H54 (cell line): Measurements from ENCODE around the gene ABHD16B.

Experiments
- DNase-seq: peaks from one replicate; pipeline ENCODE4 v3.0.0; 2011; ENCODE audit warnings: low spot score, mixed read lengths; ENCODE audit not compliant: insufficient read length
- FAIRE-seq: peaks from 3 replicates; lab custom pipeline; 2011; peaks lifted over from hg19 to GRCh38; lab: Jason Lieb, UNC
- POLR2A ChIP-seq: IDR thresholded peaks from 2 replicates; pipeline ENCODE4 v1.6.1; 2011; ENCODE audit warnings: low read depth, mild to moderate bottlenecking, low read length

The ABHD16B gene

DNA sequence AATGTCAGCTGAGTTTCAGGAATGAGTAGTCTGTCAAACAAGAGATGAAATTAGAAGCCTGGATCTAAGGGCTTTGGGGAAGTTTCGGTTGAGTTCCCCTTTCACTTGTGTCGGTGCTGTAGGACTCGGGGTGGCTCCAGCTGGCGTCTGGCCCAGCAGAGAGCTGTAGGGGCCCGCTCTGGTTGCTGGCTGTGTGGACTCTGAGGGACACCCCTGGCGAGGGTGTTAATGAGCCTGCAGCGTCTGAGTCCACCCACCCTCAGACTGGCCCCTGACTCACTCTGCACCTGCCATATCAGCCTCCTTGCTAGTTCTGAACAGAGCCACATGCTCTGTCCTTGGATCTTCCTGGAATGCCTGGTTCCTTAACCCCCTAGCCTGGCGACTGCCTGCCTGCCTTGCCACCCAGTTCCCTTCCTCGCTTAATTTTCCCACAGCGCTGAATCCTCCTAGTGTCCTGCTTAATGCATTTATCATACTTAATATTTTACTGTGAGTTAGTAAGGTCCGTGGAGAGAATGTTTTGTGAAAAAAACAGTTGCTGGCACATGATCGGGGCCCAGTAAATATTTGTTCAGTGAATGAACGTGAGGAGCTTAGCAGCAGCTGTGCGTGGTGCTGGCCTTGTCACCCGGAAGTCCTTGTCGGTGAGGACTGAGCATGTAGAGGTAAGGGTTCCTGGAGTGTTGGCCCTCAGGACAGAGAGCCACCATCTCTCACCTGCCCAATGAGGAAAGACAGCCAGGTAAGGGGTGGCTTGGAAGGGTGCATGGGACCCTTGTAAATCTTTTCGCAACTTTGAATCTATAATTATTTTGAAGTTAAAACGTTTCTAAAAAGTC, 35.2 kb downstream of the ABHD16B start:
- DNase-seq (no peak), FAIRE-seq (no peak)
- no peak for TF ChIP-seq POLR2A

- TF ChIP-seq POLR2A, result no peak
- FAIRE-seq, result no peak
- DNase-seq, result no peak
Measured at GRCh38 chr20:63897978-63898561, 36.8 kb downstream of the ABHD16B start.

DNA sequence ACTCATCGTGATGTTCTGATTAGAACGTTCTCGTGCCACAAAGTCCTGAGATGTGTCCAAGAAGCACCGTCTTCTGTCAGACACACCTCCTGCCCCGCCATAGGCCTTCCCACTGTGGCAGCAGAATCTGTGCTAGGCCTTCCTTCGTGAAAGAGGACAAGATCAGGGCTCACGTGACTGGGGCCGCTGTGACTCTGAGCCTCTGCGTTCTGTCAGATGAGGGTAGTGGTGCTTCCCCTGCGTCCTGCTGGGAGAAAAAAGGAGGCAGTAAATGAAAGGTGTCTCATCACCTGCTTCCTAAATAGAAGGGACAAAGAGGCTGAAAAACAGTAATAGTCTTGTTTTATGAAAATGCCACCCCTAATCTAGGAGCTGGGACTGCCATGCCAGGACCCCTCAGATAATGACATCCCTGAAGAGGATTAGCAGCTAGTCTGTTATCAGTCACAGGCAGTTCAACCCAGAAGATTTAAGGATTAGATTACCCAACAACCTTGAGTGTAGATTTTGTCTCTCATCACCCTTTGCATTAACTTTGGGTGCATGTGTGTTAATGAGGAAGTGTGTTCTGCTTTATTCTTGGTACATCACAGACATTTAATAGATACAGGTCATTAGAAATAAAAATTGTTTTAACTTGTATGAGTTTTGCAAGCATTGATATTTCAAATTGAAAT, 37.7 kb downstream of the ABHD16B start:
- FAIRE-seq (no peak), DNase-seq (no peak)
- no peak for TF ChIP-seq POLR2A

DNA sequence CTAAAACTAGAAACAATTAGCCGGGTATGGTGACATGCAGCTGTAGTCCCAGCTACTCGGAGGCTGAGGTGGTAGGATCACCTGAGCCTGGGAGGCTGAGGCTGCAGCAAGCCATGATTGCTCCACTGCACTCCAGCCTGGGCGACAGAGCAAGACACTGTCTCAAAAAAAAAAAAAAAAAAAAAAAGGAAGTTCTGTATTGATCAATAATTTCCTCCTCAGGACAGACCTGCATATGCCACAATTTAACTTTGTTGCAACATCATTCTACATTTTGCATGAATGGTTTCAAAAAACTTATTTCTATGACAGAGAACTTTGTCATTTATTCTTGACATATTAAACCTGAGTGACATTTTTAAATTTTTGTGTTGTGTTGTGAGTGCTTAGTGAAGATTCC, 39.1 kb downstream of the ABHD16B start:
- DNase-seq, result no peak

DNA sequence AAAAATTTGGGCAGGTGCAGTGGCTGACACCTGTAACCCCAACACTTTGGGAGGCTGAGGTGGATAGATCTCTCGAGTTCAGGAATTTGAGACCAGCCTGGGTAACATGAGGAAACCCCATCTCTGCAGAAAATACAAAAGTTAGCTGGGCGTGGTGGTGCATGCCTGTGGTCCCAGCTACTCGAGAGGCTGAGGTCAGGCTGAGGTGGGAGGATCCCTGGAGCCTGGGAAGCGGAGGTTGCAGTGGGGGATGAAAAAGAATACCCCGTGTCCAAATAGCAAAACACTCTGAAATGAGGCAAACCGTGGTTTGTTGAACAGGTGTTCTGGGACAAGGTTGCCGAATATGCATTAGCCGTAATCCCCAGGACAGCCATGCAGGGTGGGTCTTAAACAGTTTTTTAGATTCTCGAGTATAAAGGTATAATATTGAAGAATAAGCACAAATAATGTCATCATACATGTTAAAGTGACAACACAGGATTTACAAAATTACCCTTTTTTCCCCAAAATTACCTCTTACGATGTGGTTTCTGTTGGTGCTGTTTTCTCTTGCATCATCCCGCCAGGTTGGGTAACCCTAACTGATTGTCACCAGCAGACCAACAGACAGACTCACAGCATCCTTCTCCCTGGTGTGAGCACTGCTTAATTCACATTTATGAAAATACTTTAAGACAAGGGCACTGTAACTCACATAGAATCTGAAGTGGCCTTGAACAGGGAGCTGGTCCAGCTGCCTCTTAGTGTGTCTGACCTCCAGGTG, 42.7 kb downstream of the ABHD16B start:
- DNase-seq (no peak), FAIRE-seq (no peak)
- no peak for TF ChIP-seq POLR2A

More for the DNA sequence above, 39.1 kb downstream of the ABHD16B start:
- TF ChIP-seq POLR2A, result no peak
- FAIRE-seq, result no peak

DNA sequence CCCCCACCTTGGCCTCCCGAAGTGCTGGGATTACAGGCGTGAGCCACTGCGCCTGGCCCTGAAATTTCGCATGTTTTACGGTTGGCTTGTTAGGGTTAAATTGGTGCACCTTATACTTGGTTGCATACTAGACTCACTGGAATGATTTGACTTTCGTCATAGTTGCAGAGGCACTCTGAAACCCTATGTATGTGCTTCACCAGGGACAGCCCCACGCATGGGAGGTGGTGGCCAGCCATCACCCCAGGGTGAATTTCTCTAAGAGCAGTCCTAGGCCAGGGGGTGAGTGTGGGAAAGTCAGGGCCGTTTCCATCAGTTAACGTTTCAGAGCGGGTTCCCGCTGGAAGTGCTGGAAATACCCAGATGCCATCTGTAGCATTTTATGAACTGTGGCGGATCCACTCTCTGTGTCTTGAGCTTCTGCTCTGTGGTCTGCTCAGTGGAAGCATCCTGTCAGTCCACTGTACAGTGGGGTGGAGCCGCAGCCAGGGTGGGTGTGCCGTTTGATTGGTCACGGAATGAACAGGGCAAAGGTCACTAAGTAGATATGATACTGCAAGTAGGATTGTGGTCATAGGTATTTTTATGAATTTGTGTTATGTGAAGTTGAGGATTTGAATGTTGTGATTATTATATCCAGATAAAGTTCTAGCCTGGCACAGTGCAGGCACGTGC, 46.8 kb downstream of the ABHD16B start:
- no peak for TF ChIP-seq POLR2A
- FAIRE-seq, result no peak
- DNase-seq, result no peak

GRCh38 chr20:63911176-63911575, 49.9 kb downstream of the ABHD16B start:
- no peak for TF ChIP-seq POLR2A
- FAIRE-seq, result no peak
- no peak for DNase-seq
